ENCODE data around the gene PTPRT.

- TF ChIP-seq POLR2A (IDR thresholded peaks at IDR 0.05) (no peak), CTCF (IDR thresholded peaks at IDR 0.05) (no peak), EP300 (IDR thresholded peaks at IDR 0.05) (no peak)
Observed at GRCh38 chr20:42788707-42789106, 401.0 kb downstream of the PTPRT start.

Measured in ovary (tissue), 3 donors.